DMS114 treated with DMSO at 0.1 percent for 48 hours (cell line): ENCODE results near the gene MYZAP.

ENCODE experiments used
- DNase-seq: peaks from one replicate; lab custom pipeline; 2025; ENCODE audit not compliant: unreplicated experiment; lab: John Stamatoyannopoulos, UW

MYZAP gene, protein sequence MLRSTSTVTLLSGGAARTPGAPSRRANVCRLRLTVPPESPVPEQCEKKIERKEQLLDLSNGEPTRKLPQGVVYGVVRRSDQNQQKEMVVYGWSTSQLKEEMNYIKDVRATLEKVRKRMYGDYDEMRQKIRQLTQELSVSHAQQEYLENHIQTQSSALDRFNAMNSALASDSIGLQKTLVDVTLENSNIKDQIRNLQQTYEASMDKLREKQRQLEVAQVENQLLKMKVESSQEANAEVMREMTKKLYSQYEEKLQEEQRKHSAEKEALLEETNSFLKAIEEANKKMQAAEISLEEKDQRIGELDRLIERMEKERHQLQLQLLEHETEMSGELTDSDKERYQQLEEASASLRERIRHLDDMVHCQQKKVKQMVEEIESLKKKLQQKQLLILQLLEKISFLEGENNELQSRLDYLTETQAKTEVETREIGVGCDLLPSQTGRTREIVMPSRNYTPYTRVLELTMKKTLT

DNA sequence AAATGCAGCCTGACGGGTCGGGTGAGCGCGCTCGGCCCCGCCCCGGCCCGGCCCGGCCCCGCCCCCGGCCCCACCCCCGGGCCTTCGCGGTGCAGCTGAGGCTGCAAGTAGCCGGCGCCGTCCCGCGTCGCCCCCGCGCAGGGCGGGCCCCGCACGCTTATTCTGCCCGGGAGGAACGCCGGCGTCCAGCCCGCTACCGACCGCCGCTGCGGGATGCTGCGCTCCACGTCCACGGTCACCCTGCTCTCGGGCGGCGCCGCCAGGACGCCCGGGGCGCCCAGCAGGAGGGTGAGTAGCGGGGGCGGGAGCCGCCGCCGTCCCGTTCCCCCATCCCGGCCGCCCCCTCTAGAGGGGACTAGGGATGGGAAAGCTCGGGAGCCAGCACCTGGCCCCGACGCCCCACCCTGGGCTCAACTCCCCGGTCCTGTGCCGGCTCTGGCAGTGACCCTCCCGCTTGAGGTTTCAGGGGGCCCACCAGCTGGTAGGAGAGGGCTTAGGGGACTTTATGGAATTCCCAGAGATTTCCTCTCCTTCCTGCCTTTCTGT lies at the start of gene MYZAP:
MYZAP (plus strand) TSS at position 83 of the 546 bp plus-strand sequence; CDS start at position 214, 131 bp downstream.
- no peak for DNase-seq

DNA sequence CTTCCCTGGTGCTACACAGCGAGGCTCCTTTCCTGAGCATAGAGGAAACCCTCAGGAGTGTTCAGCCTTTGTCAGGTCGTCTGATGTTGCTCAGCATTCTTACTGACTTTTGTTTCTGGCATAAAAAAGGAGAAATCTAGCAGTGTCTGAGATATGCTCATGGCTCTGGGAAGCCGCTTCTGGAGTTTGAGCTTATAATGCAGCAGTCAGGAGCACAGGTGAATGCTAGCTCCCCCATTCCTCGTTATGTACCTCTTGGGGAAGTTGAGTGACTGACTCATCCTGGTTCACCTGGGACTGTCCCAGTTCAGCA lies 49.2 kb upstream of the MYZAP start:
- DNase-seq, result no peak

DNA sequence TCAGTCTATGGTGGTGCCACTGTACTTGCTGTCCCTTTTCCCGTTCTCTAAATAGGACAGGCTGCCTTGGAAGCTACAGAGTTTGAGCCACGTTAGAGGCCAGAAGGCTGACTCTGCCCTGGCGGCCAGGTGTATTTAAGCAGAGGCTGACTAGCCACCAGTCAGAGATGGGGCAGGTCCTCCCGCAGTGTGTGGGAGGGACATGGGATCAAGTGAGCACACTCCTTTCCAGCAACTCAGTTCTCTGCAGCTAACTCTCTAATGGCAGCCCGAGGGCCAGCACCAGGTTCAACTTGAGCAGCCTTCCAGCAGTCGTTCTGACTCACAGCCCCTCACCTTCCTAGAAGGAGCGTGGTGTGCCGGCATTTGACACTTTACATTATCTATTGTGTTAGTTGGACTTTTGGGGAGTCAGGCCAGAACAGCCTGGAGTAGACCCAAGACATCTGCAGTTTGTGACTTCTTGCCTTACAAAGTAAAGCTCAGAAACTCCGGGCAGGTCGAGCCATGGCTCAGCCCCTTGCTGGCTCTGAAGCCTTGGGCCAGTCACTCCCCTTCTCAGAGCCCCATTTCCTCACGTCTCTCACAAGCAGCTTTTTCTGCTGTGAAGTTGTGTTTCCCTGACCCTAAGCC lies 46.7 kb upstream of the MYZAP start:
- no peak for DNase-seq

DNA sequence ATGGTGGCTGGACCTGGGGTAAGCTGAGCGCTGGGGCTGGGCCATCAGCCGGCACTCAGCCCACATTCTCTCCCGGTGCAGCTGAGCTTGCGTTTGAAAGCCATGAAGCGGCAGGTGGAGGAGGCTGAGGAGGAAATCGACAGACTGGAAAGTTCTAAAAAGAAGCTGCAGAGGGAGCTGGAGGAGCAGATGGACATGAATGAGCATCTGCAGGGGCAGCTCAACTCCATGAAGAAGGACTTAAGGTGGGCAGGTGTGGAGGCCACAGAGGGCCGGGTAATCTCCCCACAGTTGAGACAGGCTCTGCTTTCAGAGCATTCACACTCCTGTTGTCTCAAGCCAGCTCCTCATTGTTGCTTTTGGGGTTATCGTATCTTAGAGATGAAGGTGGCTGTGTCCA lies 45.7 kb upstream of the MYZAP start:
- DNase-seq, result no peak

DNA sequence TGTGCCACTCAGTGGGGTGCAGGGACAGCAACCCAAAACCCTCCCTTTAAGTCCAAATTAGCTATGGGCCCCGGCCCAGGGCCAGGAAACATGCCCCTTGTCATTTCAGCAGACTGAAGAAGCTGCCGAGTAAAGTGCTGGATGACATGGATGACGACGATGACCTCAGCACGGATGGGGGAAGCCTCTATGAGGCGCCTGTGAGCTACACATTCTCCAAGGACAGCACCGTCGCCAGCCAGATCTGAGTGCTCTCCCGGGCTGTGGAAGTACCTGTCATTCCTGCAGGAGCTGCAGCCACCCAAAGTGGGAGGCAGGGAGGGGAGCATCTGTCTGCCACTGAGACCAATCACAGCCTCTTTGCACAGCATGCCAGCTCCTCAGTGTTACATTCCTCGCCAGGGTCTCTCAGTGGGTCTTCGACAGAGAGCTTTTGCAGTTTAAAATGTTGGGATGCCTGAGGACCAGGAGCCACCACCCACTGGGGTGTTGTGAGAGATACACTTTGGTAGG lies 44.4 kb upstream of the MYZAP start:
- DNase-seq, result no peak

DNA sequence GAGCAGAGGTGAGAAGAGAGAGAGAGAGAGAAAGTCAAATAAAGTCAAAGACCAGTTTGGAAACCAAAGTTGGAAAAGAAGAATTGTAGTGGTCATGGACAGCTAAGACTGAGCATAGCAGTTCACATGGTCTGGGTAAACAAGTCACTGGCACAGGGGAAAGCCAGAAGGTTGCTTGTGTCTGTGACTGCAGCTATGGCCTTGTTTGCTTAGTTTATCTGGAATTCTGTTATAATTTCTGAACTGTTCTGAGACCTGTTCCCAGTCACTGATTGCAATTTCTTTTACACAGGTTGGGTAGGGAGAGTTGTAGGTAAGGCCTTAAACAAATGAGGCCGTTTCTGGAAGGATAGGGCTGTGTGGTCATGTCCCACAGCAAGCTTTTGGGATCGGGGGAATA lies 43.4 kb upstream of the MYZAP start:
- DNase-seq, result no peak

DNA sequence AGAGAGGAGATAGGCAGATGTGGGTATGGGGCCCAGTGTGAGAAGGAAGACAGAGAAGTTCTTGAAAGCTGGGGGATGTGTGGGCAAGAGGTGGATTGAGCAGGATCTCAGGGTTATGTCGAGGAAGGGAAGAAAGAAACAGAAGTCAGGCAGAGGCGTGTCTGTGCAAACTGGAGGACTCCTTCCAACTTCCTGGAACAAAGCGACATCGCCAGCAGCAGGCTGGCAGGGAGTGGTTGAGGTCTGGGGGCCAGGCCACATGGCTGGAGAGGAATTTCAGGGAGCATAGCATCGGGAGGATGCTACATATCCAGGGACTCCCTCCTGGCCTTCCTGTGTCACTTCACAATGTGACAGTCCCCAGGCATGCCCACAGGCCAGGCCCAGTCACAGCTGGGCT lies 42.9 kb upstream of the MYZAP start:
- no peak for DNase-seq

DNA sequence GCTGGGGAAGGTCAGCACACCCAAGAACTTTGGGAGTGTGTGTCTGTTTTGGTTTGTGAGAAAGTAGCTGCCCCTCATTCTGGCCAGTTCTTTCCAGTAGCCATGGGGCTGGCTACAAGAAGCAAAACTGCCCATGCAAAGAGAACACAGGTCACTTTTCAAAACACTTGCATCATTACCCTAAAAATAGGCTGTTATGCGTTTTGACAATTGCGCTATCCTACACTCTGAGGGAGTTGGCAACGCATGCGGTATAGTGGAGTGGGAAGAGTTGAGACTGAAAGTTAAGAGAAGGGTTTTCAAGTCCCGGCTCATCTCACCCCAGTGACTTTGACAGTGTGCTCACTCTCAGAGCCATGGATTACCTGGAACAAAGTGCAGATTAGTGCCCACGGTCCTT lies 41.8 kb upstream of the MYZAP start:
- no peak for DNase-seq

DNA sequence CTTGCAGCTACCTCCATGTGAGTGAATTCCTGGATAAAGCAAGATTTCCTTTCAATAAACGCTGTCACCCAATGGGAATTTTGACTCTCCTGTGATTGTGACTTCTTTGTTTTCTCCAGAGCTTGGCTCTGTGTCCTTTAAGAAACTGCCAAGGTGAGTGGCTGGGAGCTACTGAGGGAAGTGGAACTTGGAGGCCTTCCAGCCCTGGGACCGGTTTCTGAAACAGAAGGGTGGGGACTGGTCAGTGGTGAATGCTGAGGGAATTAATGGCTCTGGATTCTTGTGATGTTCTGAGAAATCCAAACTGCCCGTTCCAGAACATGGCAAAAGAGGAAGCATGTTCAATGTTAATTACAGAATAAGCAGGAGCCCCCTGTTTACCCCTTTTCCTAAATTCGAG lies 41.1 kb upstream of the MYZAP start:
- DNase-seq, result no peak

DNA sequence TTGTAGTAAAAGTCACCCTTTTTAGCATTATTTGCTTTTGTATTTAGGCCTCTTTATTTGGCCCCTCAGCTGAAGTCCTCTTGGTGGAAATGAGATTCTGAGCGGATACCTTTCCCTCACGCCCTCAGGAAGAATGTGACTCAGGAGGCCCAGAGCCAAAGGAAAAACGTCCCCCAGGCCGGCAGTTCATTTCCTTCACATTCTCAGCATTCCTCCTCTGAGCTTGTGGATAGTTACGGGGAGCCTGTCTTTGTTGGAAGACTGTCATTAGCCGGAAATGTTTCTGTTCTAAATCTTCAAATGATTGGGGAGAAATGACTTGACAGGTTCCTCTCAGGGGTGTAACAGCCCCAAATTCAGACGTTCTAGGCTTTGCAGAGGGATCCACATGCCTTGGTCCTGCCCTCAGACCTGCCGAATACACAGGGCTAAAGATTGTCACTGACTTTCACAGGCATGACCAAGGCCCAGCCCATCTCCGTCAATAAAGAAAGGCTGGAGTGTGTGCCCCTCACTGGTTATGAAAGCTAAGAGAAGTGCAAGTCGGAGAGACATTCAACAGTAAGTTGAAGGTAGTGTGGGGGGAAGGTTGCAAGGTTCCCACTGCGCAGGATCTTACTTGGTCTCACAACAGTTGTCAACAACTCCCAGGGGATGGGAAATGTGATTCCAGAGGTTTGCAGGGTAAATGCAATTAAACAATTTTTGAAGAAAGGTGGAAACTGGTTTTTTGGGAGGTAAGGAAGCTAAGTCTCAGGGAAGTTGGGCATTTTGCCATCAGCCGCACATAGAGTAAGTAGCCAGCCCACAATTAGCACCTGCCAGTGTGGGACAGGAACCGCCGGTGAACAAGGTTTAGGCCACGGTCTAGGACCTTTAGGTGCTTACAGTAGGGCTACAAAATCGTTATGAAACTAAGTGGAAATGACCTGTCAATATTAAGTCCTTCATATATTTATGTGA lies 39.7 kb upstream of the MYZAP start:
- DNase-seq, result no peak

DNA sequence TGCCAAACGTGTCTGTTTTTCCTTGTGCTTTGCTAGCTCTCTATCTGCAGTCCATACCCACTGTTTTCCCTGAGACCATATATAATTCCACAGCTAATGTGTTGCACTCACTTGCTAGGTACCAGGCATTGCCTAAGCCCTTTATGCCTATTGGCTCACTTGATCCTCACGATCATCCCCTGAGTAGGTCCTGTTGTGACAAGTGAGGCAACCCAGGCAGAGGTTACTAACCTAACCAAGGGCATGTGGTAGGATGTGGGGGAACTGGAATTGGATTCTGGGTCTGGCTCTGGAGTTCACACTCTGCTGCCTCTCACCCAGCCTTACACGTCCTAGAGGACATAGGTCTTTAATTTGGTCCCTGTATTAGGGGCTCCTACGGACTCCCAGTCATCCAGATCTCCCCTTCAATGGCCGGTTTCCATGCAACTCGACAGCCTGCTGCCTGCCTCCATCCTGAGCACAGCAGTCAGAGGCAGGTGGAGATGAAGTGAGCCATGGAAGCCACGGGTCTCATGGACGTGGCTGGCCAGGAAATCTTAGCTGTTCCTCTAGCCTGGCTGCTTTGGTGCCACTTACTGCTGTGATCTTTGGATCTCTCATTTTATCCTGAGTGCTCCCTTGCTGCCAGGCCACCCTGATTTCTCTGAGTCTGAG lies 38.9 kb upstream of the MYZAP start:
- DNase-seq, result no peak

DNA sequence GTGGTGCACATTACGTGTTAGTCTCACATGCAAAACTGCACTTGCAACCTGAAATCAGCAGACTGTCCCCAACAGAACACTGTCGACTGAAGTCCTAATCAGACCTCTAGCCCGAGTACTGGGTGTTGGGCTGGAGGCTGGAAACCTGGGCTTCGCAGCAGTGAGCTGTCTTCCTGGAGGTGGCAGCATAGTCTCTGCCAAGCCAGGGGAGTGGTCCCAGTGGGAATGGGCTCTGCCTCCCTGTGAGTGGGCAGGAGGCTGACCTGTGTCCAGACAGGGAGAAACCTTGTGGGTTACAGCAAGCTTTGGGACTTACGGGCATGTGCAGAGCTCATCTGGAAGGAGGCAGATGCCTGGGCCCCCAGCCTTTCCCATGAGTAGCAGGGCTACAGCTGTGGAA lies 38.2 kb upstream of the MYZAP start:
- DNase-seq, result no peak

DNA sequence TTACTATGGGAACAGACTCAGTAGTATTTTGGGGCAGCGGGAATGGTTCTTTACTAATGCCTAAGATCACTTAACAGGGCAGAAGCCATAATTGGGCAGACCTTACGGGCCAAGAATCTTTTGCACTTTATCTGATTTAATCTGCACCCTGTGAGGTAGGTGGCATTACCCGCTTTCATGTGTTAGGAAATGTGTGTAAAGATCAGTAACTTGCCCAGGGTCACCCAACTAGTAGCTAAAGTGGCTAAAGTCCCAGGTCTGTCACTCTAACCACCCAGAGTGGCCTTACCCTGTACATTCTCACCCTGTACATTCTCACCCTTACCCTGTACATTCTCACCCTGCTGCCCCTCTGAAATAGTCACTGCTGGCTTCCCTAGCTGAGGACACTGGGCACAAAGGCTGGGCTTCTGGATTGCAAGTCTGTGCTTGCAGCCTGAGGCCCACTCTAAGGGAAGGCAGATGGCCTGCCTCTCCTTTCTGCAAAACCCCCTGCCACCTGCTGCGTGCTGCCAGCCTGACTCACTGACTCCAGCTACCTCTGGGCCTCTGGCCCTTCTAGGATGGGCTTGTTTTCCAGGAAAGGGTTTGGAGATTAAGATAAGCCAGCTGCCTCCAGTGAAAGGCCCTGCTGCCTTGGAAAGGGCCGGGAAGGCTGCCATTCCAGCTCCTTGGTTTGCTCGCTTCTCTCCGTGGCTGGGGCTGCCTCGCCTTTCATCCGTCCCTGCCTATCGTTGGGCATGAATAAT lies 37.5 kb upstream of the MYZAP start:
- no peak for DNase-seq

DNA sequence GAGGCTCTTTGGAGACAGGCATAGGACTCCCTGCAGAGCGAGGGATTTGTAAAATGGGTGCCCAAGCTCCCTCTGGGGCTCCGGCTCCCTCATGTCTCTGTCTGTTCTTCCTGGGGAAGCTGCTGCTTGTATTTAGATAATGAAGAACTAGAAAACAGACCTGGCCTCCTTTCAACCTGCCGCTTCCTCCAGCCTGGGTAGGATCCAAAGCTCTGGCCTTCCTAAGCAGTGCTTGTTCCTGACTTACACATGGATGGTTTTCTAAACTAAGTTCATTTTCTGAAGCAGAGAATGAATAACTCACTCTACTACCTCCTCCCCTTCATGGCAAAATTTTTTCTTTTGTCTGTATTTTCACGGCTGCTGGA lies 36.9 kb upstream of the MYZAP start:
- DNase-seq, result no peak

DNA sequence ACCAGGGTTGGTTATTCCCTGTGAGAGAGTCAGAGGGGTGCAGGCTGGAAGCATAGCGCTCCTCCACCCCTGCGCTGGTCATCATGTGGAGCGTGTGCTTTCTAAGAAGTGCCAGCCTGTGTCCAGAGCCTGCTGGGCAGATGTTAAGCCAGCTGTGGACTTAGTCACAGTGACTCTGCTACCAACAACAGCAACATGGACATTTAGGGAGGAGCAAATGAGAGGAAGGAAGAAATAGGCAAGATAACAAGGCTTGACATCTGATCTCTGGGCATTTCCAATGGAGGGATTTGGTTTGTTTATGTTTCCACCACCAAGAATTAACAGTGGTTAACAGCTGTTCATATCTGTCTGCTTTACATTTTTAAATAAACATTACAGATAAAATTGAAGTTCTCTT lies 36.4 kb upstream of the MYZAP start:
- DNase-seq, result no peak

DNA sequence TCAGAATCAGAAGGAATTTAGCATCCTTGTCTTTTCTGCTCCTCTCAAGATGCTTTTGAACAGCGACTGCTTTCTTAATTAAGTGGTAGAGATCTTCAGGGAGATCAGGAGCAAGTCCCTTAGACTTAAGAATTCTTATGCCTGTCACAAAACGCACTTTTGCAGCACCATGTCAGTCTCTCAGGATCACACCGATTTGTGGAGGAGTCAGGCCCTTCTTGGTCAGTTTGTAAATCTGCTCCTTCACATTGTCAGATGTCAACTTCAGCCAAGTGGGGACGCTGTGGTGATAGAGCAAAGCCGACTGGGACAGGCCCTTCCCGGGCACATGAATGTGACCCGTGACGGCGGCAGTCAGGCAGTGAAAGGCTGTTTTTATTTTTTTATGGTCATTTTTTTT lies 35.7 kb upstream of the MYZAP start:
- DNase-seq, result no peak

DNA sequence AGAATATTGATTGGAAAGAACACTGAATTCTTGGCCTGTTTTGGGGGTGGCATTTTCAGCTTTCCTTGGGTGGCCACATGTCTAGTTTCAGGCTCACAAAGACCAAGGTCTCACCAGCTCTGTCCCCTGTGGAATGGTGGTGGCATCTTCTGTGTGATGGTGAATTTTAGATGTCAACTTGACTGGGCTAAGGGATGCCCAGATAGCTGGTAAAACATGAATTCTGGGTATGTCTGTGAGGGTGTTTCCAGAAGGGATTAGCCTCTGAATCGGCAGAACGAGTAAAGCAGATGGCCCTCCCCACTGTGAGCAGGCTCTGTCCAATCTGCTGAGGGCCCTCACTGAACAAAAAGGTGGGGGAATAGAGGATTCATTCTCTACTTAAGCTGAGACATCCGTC lies 34.4 kb upstream of the MYZAP start:
- no peak for DNase-seq

DNA sequence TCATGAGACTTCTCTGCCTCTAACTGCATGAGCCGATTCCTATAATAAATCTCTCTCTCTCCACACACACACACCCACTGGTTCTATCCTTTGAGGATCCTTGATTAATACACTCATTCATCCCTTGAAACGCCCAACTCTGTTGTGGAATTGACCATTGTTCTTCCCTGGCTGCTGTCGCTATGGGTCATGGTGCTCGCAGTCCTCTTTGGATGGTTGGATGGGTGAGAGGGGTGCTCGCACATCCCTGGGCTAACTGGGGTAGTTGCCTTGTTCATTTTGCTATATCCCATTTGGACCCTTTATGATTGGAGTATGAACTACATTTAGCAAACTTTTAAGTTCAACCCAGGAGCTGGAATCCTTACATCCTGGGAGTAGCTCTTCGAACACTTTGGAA lies 33.9 kb upstream of the MYZAP start:
- no peak for DNase-seq

DNA sequence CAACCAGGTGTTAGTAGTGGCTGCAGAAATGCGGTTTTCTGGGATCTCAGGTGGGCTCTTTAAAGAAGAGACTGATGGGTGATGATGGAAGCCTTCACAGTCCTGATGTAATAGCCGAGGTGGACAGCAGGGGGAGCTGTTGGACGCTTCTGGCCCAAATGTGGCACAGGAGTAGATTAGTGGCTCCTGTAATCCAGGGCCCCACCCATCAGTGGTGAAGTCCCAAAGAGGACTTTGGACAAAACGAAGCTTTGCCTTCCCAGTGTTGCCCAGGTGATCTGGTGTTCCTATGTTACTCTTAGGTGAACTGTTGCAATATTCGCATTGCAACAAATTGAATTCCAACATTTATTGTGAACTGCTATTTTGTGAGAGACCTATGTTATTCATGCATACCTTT lies 31.8 kb upstream of the MYZAP start:
- peak; percentile 6 for DNase-seq
